WI38 (cell line): ENCODE results near the gene CRYZL1.
"Not testable (repeated sequence)": the region's sequence is repeated elsewhere in the genome, so short reads cannot be mapped to it uniquely, and the experiment has no call there.

Experiments
- H3K4me3 ChIP-seq: 2 replicates; pipeline ENCODE4 v1.5.1; 2011; ENCODE audit warnings: low read depth, mild to moderate bottlenecking, control low read depth, low read length
- TF ChIP-seq, protein P1 (sequence below): IDR thresholded peaks from 2 replicates; pipeline ENCODE4 v1.5.1; 2012; ENCODE audit warnings: low read depth, mild to moderate bottlenecking, control low read depth, low read length

Gene CRYZL1

DNA sequence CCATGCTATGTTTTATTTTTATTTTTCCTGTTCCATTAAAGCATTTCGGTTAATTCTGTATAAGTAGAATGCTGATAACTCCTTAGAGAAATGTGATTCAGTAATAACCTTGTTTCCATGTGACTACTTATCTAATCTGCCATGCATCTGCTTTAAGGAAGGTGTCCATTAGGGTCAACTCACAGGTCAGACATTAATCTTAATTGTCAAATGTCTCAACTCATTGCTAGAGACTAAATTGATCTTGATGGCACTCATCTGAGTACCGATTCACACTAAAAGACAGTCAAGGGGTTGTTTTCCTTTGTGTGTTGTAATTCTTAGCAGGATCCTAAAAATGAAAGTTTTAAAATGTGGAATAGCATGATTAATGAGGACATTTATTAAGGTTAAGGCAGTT lies 42.5 kb upstream of the CRYZL1 start:
- TF ChIP-seq, protein P1, sequence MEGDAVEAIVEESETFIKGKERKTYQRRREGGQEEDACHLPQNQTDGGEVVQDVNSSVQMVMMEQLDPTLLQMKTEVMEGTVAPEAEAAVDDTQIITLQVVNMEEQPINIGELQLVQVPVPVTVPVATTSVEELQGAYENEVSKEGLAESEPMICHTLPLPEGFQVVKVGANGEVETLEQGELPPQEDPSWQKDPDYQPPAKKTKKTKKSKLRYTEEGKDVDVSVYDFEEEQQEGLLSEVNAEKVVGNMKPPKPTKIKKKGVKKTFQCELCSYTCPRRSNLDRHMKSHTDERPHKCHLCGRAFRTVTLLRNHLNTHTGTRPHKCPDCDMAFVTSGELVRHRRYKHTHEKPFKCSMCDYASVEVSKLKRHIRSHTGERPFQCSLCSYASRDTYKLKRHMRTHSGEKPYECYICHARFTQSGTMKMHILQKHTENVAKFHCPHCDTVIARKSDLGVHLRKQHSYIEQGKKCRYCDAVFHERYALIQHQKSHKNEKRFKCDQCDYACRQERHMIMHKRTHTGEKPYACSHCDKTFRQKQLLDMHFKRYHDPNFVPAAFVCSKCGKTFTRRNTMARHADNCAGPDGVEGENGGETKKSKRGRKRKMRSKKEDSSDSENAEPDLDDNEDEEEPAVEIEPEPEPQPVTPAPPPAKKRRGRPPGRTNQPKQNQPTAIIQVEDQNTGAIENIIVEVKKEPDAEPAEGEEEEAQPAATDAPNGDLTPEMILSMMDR, result no peak
- no peak overlapping the region for H3K4me3 ChIP-seq

DNA sequence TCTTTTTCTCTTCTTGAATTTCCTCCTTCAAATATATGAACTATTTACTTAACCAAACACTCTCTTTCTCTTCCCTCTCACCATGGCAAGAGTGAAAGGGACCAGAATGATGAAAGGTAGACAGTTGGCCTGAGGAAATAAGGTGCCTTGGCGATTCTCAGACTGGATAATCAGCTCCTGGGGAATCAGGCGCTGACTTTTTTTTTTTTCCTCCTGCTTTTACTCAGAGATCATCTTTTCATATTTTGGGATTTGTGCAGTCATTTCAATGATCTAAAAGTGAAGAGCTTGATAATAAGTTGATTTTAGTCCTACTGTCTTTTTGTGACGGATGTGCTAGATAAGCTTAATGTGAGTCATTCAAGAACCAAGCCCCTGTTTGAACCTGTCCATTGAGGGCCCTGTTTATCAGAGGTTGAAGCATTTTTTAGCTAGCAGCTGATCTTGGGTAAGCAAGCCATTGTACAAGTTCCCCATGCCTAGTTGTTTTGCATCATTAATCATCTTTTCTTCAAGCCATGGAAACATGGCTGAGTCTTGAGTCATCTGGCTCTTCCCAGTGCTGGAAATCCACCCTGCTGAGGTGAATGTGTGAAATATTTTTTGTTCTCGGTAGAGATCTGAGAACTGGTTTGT lies 41.6 kb upstream of the CRYZL1 start:
- TF ChIP-seq, protein P1, result no peak
- H3K4me3 ChIP-seq, result no peak overlapping the region; the same call in 1 of the 2 replicates

DNA sequence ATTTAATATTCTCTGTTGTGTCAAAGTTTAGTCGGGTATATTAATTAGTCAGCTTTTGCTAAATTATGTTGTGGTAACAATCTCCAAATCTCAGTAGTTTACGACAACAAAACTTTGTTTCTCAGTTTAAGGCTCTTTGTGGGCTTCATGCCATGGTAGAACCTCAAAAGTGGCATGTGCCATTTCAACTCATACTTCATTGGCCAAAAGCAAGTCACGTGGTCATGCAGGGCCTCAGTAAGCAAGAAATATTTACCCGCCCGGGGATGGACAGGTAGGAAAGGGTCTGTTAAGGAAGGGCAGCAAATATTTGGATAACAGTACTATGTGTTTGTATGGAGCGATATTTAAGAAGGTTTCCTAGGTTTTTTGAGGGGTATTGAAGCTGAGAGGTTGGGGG lies 39.3 kb upstream of the CRYZL1 start:
- TF ChIP-seq, protein P1, result no peak

DNA sequence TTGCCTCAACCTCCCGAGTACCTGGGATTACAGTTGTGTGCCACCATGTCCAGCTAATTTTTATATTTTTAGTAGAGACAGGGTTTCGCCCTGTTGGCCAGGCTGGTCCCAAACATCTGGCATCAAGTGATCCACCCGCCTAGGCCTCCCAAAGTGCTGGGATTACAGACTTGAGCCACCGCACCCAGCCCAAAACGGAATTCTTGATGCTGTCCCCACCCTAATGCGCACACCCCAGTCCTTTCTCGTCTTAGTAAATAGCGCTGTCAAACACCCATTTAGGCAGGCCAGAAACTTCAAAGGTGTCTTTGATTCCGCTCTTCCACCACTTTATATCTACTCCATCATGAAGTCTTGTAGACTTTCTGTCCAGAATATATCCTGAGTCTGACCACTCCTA lies 35.9 kb upstream of the CRYZL1 start:
- H3K4me3 ChIP-seq, result no peak overlapping the region
- TF ChIP-seq, protein P1, result no peak

More for the DNA sequence above, 39.3 kb upstream of the CRYZL1 start:
- no peak overlapping the region for H3K4me3 ChIP-seq

DNA sequence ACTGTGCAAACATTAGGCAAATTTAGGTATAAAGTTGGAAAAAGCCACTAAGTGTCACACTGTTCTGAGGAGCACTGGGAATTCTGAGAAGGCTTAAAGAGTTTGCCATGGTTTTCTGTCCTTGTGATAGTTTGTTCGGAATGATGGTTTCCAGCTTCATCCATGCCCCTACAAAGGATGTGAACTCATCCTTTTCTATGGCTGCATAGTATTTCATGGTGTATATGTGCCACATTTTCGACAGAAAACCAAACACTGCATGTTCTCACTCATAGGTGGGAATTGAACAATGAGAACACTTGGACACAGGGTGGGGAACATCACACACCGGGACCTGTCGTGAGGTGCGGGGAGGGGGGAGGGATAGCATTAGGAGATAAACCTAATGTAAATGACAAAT lies 35.1 kb upstream of the CRYZL1 start:
- not testable (repeated sequence) for H3K4me3 ChIP-seq

DNA sequence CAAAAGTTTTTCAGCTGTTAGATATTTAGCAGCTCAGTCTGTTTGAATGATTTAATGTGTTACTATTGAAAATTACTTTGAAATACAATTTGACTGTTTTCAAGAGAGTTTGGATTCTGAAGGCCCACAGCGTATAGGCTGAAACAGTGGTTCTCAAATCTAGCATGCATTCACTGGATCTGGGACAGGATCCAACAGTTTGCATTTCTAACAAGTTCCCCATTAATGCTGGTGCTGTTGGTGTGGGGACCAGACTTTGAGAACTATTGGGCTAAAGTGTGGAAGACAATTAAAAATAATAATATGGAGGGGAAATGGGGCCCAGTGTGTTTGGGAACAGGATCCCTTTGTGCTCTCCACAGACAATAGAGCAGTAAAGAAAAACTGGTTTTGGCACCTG lies 32.7 kb upstream of the CRYZL1 start:
- TF ChIP-seq, protein P1, result no peak
- H3K4me3 ChIP-seq, result no peak overlapping the region

DNA sequence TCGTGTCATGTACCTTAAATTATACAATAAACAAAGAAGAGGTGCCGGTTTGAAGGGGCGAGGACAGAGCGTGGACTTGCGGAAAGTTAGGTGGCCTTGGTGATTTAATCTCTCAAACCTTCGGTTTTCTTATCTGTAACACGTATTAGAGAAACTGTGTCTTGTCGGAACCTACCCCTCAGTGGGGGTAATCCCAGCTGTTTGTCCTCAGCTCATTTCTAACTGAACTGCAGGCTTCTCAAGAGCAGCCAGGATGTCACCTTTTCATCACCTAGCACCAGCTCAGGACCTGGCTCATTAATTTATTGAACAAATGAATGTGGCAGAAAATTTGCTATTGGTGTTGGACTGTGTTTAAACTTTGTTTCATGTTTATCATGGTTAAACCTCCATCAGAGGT lies 31.9 kb upstream of the CRYZL1 start:
- H3K4me3 ChIP-seq, result no peak overlapping the region
- TF ChIP-seq, protein P1, result no peak
